ENCODE data around the gene AAGAB. TPM values are rescaled to one million over a fixed set of nuclear protein-coding genes. Genes with fewer than 3 reads are reported as not detected.

AAGAB gene
- total RNA-seq, 1 experiment from 2014 or later: 30.5 TPM

DNA sequence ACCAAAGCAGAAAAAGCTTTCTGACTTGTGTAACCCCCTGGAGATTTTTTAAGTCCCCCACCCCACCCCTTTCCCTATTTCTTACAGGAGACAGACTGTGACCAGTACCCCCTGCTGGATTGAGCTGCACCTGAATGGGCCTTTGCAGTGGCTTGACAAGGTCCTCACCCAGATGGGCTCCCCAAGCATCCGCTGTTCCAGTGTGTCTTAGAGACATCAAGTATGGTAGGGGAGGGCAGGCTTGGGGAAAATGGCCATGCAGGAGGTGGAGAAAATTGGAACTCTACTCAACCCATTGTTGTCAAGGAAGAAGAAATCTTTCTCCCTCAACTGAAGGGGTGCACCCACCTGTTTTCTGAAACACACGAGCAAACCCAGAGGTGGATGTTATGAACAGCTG lies 64.1 kb downstream of the AAGAB start:
- H4K20me1 ChIP-seq (ENCODE audit: low read length): no peaks in the 10 kb centered on the region
- no peaks in the 10 kb centered on the region for H3K9me3 ChIP-seq (ENCODE audit: low read length)
- BruUV-seq (replicated peaks): no TSS peak
- ATAC-seq: no peak
- H3K4me3 ChIP-seq (ENCODE audit: low read length): no peak overlapping the region
- no peak for DNase-seq
- POLR2A ChIA-PET (ENCODE audit: unreplicated experiment): no interaction called here
- TF ChIP-seq EZH2phosphoT487 (IDR thresholded peaks at IDR 0.05; ENCODE audit: borderline replicate concordance, low read length) (no peak), EZH2 (IDR thresholded peaks at IDR 0.05; ENCODE audit: low read length, unreplicated experiment) (no peak)
- TF ChIP-seq, protein P1, sequence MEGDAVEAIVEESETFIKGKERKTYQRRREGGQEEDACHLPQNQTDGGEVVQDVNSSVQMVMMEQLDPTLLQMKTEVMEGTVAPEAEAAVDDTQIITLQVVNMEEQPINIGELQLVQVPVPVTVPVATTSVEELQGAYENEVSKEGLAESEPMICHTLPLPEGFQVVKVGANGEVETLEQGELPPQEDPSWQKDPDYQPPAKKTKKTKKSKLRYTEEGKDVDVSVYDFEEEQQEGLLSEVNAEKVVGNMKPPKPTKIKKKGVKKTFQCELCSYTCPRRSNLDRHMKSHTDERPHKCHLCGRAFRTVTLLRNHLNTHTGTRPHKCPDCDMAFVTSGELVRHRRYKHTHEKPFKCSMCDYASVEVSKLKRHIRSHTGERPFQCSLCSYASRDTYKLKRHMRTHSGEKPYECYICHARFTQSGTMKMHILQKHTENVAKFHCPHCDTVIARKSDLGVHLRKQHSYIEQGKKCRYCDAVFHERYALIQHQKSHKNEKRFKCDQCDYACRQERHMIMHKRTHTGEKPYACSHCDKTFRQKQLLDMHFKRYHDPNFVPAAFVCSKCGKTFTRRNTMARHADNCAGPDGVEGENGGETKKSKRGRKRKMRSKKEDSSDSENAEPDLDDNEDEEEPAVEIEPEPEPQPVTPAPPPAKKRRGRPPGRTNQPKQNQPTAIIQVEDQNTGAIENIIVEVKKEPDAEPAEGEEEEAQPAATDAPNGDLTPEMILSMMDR (conservative IDR thresholded peaks at IDR 0.05; ENCODE audit: low read depth, low read length): no peak
- peaks cover 6% of the 10 kb centered on the region for H3F3A ChIP-seq (ENCODE audit: low read length, unreplicated experiment)
- H3K36me3 ChIP-seq (ENCODE audit: low read depth, low read length): peaks cover 68% of the 10 kb centered on the region
- no peaks in the 10 kb centered on the region for H3K9me2 ChIP-seq (replicated peaks; ENCODE audit: low read length)
- H3K9ac ChIP-seq (ENCODE audit: low read length): no peak overlapping the region
- H2AFZ ChIP-seq (ENCODE audit: low read length): no peak overlapping the region
- H3K4me2 ChIP-seq (ENCODE audit: low read length): no peak overlapping the region
- H3K4me1 ChIP-seq (ENCODE audit: insufficient read depth, low read length): no peaks in the 10 kb centered on the region
- CTCF ChIA-PET: no interaction called here
- no peaks in the 10 kb centered on the region for H3K27me3 ChIP-seq (ENCODE audit: low read length)
- no peaks in the 10 kb centered on the region for H3K79me2 ChIP-seq (ENCODE audit: low read length)
- intact Hi-C loops (cut with micrococcal nuclease): no loop called here
- no peak overlapping the region for H3K27ac ChIP-seq (ENCODE audit: low read length)

DNA sequence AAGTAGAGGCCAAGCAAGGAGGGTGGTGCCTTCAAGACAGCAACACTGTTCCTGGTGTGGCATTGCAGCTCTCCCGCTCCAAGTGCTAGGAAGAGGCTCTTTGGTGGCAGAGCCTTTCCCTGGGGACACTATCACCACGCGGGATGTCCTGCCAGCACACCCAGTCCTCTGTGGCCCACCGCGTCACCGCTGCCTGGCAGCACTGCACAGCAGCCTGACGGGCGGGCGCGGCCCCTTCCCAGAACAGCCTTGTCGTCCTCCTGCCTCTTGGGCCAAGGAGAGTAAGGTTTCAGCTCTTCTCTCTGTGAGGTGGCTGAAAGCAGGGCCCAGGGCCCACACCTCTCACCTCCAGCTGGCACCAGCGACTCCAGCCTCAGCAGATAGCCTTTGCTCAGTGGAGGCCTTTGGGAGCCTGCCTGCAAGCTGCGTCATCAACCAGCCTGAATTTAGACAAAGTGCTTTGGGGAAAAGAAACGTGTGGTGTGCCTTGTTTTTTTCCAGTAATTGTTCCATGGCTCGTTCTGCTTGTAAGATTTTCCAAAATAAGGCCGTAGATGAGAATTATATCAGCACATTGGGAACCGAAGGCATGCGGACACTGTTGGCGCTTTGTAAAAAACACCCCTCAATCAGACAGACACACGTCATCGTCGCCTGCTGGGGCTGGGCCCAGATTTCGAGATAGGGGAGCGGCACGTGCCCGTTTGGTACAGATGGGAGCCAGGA lies 65.0 kb downstream of the AAGAB start:
- H3K9me2 ChIP-seq (replicated peaks; ENCODE audit: low read length): no peaks in the 10 kb centered on the region
- no TSS peak for BruUV-seq (replicated peaks)
- H3K36me3 ChIP-seq (ENCODE audit: low read depth, low read length): peaks cover 68% of the 10 kb centered on the region
- H2AFZ ChIP-seq (ENCODE audit: low read length): no peak overlapping the region
- ChIA-PET POLR2A (ENCODE audit: unreplicated experiment) (no interaction called here), CTCF (no interaction called here)
- intact Hi-C loops (cut with micrococcal nuclease): no loop called here
- H4K20me1 ChIP-seq (ENCODE audit: low read length): no peaks in the 10 kb centered on the region
- H3K4me3 ChIP-seq (ENCODE audit: low read length): no peak overlapping the region
- H3K4me2 ChIP-seq (ENCODE audit: low read length): no peak overlapping the region
- no peaks in the 10 kb centered on the region for H3K79me2 ChIP-seq (ENCODE audit: low read length)
- no peak overlapping the region for H3K27ac ChIP-seq (ENCODE audit: low read length)
- H3K9ac ChIP-seq (ENCODE audit: low read length): no peak overlapping the region
- no peak for DNase-seq
- no peaks in the 10 kb centered on the region for H3F3A ChIP-seq (ENCODE audit: low read length, unreplicated experiment)
- H3K4me1 ChIP-seq (ENCODE audit: insufficient read depth, low read length): no peaks in the 10 kb centered on the region
- H3K27me3 ChIP-seq (ENCODE audit: low read length): no peaks in the 10 kb centered on the region
- TF ChIP-seq, protein P1 (conservative IDR thresholded peaks at IDR 0.05; ENCODE audit: low read depth, low read length): no peak
- TF ChIP-seq EZH2phosphoT487 (IDR thresholded peaks at IDR 0.05; ENCODE audit: borderline replicate concordance, low read length): no peak
- H3K9me3 ChIP-seq (ENCODE audit: low read length): no peaks in the 10 kb centered on the region
- no peak for ATAC-seq

DNA sequence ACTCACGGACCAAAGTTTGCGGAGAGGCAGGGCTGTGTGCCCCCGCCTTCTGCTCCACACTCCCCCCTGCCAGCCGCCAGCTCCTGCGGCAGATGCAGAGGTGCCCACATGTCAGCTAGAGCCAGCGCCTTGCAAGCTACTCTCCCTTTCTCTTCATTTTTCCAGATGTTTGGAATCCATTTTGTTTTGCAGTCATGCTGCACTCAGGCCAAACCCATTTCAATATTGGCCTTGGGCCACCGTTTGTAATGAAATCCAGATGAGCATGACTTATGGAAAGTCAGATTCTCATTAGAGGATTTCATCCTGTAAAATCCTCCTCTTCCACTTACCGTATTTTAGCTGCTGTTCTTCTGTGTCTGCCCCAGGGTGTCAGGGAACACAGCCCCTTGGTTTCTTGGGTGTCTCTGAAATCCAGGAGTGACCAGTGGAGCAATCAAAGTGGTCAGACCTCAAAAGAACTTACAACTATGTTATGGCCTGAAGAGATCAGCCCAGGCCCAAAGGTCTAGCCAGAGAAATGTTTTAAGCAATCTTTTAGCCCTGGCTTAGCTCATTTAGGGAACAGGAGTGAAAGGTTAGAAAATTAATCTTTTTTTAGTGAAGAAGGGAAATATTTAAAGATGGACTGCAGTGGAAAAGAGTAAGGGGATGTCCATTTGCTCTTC lies 65.8 kb downstream of the AAGAB start:
- no peak overlapping the region for H3K4me2 ChIP-seq (ENCODE audit: low read length)
- DNase-seq (no peak), ATAC-seq (no peak)
- no peaks in the 10 kb centered on the region for H4K20me1 ChIP-seq (ENCODE audit: low read length)
- H3K79me2 ChIP-seq (ENCODE audit: low read length): no peaks in the 10 kb centered on the region
- H3K36me3 ChIP-seq (ENCODE audit: low read depth, low read length): peaks cover 69% of the 10 kb centered on the region
- H3K9ac ChIP-seq (ENCODE audit: low read length): no peak overlapping the region
- ChIA-PET POLR2A (ENCODE audit: unreplicated experiment) (interaction anchor here (0.6 kb wide), 1 partner anchor 242 kb away, joined by 3 read pairs; no protein-coding TSS in a partner anchor), CTCF (no interaction called here)
- H3K27me3 ChIP-seq (ENCODE audit: low read length): no peaks in the 10 kb centered on the region
- TF ChIP-seq EZH2phosphoT487 (IDR thresholded peaks at IDR 0.05; ENCODE audit: borderline replicate concordance, low read length) (no peak), EZH2 (IDR thresholded peaks at IDR 0.05; ENCODE audit: low read length, unreplicated experiment) (no peak)
- TF ChIP-seq, protein P1 (conservative IDR thresholded peaks at IDR 0.05; ENCODE audit: low read depth, low read length): no peak
- H3K27ac ChIP-seq (ENCODE audit: low read length): no peak overlapping the region
- no peaks in the 10 kb centered on the region for H3K9me3 ChIP-seq (ENCODE audit: low read length)
- no TSS peak for BruUV-seq (replicated peaks)
- H3F3A ChIP-seq (ENCODE audit: low read length, unreplicated experiment): no peaks in the 10 kb centered on the region
- no peaks in the 10 kb centered on the region for H3K4me1 ChIP-seq (ENCODE audit: insufficient read depth, low read length)
- no peak overlapping the region for H3K4me3 ChIP-seq (ENCODE audit: low read length)
- no peaks in the 10 kb centered on the region for H3K9me2 ChIP-seq (replicated peaks; ENCODE audit: low read length)
- H2AFZ ChIP-seq (ENCODE audit: low read length): no peak overlapping the region
- intact Hi-C loops (cut with micrococcal nuclease): no loop called here

Measured in PC-3 (cell line).